ENCODE results near the gene NFIX. TPM values are rescaled to one million over a fixed set of nuclear protein-coding genes. Genes with fewer than 3 reads are reported as not detected.
A peak's percentile ranks its signal among the peaks of the same experiment; 100 is the strongest.

The NFIX gene
- total RNA-seq, 1 donor from 2014 or later = 118 TPM

DNA sequence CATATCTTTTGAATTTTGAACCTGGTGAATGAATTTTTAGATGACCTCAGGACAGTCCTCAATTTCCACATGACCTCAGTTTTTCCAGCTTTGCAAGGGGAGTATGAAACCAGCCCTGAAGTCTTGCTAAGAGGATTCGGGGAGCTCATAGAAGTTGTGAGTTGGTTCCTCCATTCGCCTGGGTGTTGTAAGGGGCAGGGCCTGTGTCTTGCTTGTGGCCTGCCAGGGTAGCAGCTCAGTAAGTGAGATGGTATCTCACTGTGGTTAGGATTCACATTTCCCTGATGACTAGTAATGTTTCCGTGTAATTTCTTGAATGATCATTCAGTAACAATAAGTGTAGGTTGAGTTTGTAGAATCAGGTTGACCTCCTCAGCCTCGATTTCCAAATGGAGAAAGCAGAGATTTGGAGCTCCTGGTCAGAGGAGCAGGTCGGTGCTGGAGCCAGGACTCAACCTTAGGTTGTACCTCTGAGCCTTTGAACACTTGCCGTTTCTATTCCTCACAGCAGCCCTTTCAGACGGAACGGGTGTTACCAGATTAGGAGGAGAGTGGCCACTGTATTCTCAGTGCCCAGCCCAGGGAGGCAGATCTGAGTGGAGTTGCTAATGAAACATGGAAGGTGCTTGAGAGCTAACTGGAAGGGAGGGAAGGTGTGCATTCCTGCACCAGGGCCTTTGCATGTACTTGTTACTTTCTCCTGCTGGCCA, 137.4 kb downstream of the NFIX start:
- peaks cover 28% of the 10 kb centered on the region for H3K36me3 ChIP-seq
- H3K27ac ChIP-seq (replicated peaks) = peak overlapping the region; percentile 86
- TF ChIP-seq, protein P1, sequence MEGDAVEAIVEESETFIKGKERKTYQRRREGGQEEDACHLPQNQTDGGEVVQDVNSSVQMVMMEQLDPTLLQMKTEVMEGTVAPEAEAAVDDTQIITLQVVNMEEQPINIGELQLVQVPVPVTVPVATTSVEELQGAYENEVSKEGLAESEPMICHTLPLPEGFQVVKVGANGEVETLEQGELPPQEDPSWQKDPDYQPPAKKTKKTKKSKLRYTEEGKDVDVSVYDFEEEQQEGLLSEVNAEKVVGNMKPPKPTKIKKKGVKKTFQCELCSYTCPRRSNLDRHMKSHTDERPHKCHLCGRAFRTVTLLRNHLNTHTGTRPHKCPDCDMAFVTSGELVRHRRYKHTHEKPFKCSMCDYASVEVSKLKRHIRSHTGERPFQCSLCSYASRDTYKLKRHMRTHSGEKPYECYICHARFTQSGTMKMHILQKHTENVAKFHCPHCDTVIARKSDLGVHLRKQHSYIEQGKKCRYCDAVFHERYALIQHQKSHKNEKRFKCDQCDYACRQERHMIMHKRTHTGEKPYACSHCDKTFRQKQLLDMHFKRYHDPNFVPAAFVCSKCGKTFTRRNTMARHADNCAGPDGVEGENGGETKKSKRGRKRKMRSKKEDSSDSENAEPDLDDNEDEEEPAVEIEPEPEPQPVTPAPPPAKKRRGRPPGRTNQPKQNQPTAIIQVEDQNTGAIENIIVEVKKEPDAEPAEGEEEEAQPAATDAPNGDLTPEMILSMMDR (IDR thresholded peaks at IDR 0.05; ENCODE audit: borderline replicate concordance) = no peak
- H3K27me3 ChIP-seq (ENCODE audit: low read depth) = no peaks in the 10 kb centered on the region
- peaks cover 49% of the 10 kb centered on the region for H3K4me1 ChIP-seq
- no peak overlapping the region for H3K4me3 ChIP-seq
- DNase-seq = no peak
- intact Hi-C loops (cut with micrococcal nuclease) = no loop called here
- no peaks in the 10 kb centered on the region for H3K9me3 ChIP-seq (replicated peaks)

DNA sequence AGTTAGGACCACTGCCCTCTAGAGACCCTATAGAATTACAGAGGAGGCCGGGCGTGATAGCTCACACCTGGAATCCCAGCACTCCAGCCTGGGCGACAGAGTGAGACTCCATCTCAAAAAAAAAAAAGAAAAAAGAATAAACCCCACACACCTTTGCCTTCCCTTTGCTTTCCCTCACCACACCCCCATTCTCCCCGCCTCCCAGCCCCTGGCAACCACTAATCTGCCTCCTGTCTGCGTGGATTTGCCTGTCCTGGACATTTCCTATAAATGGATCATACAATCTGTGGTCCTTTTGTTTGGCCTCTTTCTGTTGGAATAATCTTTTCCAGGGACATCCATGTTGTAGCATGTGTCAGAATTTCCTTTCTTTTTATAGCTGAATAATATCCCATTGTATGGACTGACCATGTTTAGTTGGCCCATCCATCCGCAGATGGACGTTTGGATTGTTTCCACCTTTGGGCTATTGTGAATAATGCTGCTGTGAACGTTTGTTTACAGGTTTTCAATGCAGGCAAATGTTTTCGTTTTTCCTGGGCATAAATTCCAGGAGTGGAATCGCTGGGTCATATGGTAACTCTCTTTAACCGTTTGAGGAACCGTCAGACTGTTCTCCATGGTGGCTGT, 138.1 kb downstream of the NFIX start:
- DNase-seq = no peak
- Histone ChIP-seq H3K4me1 (peaks cover 42% of the 10 kb centered on the region), H3K36me3 (peaks cover 34% of the 10 kb centered on the region), H3K4me3 (no peak overlapping the region), H3K9me3 (replicated peaks) (no peaks in the 10 kb centered on the region), H3K27ac (replicated peaks) (peak overlapping the region; percentile 86), H3K27me3 (ENCODE audit: low read depth) (no peaks in the 10 kb centered on the region)
- intact Hi-C loops (cut with micrococcal nuclease) = no loop called here
- TF ChIP-seq, protein P1 (IDR thresholded peaks at IDR 0.05; ENCODE audit: borderline replicate concordance) = no peak

DNA sequence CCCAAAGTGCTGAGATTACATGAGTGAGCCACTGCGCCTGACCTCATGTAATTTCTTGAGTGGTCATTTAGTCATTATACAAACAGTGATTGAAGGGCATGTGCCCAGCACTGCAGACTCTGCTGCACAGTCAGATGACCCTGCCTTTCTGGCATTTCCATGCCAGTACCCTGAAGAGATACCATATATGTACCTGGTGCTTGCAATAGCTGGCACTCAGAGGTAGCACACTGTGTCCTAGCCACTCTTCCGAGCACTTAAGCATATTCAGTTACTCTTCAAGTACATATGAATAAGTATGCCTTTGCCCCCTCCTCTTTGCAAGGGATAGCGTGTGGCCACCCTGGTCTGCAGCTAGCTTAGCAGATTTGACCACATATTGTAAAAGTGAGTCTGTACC, 139.4 kb downstream of the NFIX start:
- intact Hi-C loops (cut with micrococcal nuclease) = no loop called here
- Histone ChIP-seq H3K27me3 (ENCODE audit: low read depth) (no peaks in the 10 kb centered on the region), H3K36me3 (peaks cover 43% of the 10 kb centered on the region), H3K27ac (replicated peaks) (peak overlapping the region; percentile 86), H3K4me3 (no peak overlapping the region), H3K9me3 (replicated peaks) (no peaks in the 10 kb centered on the region), H3K4me1 (peaks cover 30% of the 10 kb centered on the region)
- no peak for DNase-seq
- TF ChIP-seq, protein P1 (IDR thresholded peaks at IDR 0.05; ENCODE audit: borderline replicate concordance) = no peak

DNA sequence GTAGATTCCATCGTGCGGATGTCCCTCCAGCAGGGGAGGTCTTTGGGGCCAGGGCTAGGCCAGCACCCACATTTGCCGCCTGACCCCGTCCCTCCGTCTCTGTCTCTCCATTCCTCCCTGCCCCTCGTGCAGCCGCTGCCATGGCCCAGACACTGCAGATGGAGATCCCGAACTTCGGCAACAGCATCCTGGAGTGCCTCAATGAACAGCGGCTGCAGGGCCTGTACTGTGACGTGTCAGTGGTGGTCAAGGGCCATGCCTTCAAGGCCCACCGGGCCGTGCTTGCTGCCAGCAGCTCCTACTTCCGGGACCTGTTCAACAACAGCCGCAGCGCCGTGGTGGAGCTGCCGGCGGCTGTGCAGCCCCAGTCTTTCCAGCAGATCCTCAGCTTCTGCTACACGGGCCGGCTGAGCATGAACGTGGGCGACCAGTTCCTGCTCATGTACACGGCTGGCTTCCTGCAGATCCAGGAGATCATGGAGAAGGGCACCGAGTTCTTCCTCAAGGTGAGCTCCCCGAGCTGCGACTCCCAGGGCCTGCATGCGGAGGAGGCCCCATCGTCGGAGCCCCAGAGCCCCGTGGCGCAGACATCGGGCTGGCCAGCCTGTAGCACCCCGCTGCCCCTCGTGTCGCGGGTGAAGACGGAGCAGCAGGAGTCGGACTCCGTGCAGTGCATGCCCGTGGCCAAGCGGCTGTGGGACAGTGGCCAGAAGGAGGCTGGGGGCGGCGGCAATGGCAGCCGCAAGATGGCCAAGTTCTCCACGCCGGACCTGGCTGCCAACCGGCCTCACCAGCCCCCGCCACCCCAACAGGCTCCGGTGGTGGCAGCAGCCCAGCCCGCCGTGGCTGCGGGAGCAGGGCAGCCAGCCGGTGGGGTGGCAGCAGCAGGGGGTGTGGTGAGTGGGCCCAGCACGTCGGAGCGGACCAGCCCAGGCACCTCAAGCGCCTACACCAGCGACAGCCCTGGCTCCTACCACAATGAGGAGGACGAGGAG, 140.1 kb downstream of the NFIX start:
- peak overlapping the region; percentile 86 for H3K27ac ChIP-seq (replicated peaks)
- peaks cover 30% of the 10 kb centered on the region for H3K4me1 ChIP-seq
- no peak for DNase-seq
- TF ChIP-seq, protein P1 (IDR thresholded peaks at IDR 0.05; ENCODE audit: borderline replicate concordance) = no peak
- H3K9me3 ChIP-seq (replicated peaks) = no peaks in the 10 kb centered on the region
- intact Hi-C loops (cut with micrococcal nuclease) = no loop called here
- H3K27me3 ChIP-seq (ENCODE audit: low read depth) = no peaks in the 10 kb centered on the region
- no peak overlapping the region for H3K4me3 ChIP-seq
- peaks cover 43% of the 10 kb centered on the region for H3K36me3 ChIP-seq

DNA sequence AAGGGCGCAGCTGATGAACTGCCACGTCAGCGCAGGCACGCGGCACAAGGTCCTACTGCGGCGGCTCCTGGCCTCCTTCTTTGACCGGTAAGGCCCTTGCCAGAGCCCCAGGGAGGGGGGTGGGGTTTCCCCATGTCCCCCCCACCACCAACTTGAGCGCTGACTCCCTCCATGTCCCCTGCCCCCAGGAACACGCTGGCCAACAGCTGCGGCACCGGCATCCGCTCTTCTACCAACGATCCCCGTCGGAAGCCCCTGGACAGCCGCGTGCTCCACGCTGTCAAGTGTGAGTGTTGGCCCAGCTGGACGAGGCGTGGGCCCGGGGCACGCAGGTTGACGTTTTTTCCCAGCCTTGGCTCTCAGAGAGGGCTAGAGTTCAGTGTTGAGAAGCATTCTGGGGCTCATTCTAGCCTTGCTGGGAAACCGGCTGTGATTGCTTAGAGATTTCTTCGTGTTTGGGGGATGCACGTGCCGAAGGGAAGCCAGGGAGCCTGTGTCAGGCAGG, 142.1 kb downstream of the NFIX start:
- Histone ChIP-seq H3K27me3 (ENCODE audit: low read depth) (no peaks in the 10 kb centered on the region), H3K27ac (replicated peaks) (no peak overlapping the region), H3K4me1 (peaks cover 30% of the 10 kb centered on the region), H3K36me3 (peaks cover 43% of the 10 kb centered on the region), H3K9me3 (replicated peaks) (no peaks in the 10 kb centered on the region), H3K4me3 (no peak overlapping the region)
- TF ChIP-seq, protein P1 (IDR thresholded peaks at IDR 0.05; ENCODE audit: borderline replicate concordance) = no peak
- DNase-seq = no peak
- intact Hi-C loops (cut with micrococcal nuclease) = no loop called here

All from left ventricle myocardium inferior (tissue), 1 donor.